ENCODE data around the gene STXBP1. TPM values are rescaled to one million over a fixed set of nuclear protein-coding genes. Genes with fewer than 3 reads are reported as not detected.

Gene STXBP1
- total and polyA plus RNA-seq, 8 donors, result 14.3 to 46.4 (median 22.0) TPM

DNA sequence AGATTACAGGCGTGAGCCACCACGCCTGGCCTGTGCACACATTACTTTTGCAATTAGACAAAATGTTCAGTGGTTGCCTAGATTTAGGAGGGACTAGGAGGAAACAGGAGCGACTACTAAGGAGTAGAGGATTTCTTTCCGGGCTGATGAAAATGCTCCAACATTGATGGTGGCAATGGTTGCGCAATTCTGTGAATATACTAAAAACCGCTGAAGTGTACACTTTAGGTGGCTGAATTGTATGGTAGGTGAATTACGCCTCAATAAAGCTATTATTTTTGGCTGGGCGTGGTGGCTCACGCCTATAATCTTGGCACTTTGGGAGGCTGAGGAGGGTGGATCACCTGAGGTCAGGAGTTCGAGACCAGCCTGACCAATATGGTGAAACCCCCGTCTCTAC, 46.8 kb upstream of the STXBP1 start:
- ATAC-seq, result no peak
- peaks cover 0 to 6% (median 0%) of the 10 kb centered on the region in 3 donors for H3K36me3 ChIP-seq
- DNase-seq, result peak in 1 of 6 donors; percentile 9
- no peaks in the 10 kb centered on the region for H3K9me3 ChIP-seq
- intact Hi-C loops (cut with DNase I), result no loop called here
- FAIRE-seq, result no peak
- no peak overlapping the region for H3K4me3 ChIP-seq
- WGBS, 2 donors, result 75 to 82% methylated on average over 11 of the region's 11 CpGs
- H3K4me1 ChIP-seq, result peaks cover 11 to 50% (median 42%) of the 10 kb centered on the region in 3 donors
- H3K27me3 ChIP-seq, result no peaks in the 10 kb centered on the region
- H3K27ac ChIP-seq, result no peak overlapping the region
- TF ChIP-seq CTCF (IDR thresholded peaks at IDR 0.05), result no peak

DNA sequence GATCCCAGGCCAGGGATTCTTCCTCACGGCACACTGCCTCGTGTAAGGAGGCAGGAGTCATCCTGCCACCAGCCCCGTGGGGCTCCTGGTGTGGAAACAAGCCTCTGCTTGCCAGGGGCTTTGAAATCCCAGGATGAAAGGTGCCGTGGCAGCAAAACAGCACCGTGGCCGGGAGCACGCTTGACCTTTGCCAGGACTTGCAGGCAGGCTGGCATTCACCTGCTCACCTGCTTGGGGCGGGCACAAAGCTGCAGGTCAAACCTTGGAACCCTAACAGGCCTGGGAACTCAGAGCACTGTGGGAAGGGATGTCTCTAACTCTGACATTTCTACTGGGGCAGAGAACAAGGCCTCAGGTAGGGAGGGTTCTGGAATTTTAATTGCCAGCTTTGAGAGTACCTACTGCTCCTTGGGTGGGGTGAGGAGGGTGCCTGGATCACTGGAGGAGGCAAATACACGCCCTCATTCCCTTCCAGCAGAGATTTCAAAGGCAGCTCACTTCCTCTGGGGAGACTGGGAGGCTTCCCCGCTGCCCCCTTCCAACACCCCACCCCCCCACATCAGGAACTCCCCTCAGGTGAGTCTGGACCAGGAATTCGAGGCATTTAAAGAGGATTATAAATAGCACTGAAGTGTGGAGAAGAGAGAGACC, 45.6 kb upstream of the STXBP1 start:
- no peak for FAIRE-seq
- intact Hi-C loops (cut with DNase I), result no loop called here
- H3K4me3 ChIP-seq, result peak overlapping the region in 3 of 4 donors; percentile 95 to 99 (median 98)
- WGBS, 2 donors, result 6 to 8% methylated on average over 11 of the region's 11 CpGs
- H3K27ac ChIP-seq, result peak overlapping the region; percentile 84 to 90 (median 87)
- DNase-seq, result peak in 2 of 6 donors; percentile 24 to 48
- peak in 1 of 4 donors; percentile 2 for ATAC-seq
- no peaks in the 10 kb centered on the region for H3K9me3 ChIP-seq
- H3K27me3 ChIP-seq, result no peaks in the 10 kb centered on the region
- H3K36me3 ChIP-seq, result no peaks in the 10 kb centered on the region
- H3K4me1 ChIP-seq, result peaks cover 15 to 45% (median 32%) of the 10 kb centered on the region in 3 donors
- no peak for TF ChIP-seq CTCF (IDR thresholded peaks at IDR 0.05)

DNA sequence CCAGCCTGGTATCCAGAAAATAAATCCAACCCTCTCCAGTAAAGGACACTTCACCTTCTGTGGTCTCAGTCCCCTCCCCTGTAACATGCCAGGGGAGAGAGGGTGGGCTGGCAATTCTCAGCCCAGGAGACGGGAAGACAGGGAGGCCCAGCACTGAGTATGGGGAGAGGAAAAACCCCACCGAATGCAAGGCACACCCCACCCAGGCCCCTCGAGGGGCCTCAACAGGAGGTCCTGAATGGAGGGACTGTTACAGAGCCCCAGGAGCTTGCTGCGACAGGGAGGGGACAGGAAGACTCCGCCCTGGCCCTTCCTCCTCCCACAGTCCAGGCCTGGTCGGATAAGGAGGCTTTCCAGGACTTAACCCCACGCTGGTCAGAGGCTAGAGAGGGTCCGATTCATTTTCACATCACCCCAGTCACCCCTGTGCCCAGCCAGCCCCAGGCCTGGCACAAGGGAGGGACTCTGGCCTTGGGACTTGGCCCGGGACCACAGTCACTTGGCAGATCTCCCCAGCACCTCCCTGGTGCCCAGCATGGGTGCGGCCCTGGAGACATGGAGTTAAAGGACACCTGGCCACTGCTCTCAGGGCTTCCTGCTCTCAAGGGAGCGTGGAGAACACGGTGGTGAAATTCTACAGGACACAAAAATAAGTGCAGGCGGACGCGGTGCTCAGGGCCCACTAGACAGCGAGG, 44.9 kb upstream of the STXBP1 start:
- no peaks in the 10 kb centered on the region for H3K27me3 ChIP-seq
- ATAC-seq, result peak; percentile 59 to 67 (median 64)
- H3K4me1 ChIP-seq, result peaks cover 15 to 39% (median 26%) of the 10 kb centered on the region in 3 donors
- intact Hi-C loops (cut with DNase I), result no loop called here
- peak; percentile 77 to 91 (median 82) for DNase-seq
- no peak for FAIRE-seq
- H3K27ac ChIP-seq, result peak overlapping the region; percentile 84 to 90 (median 87)
- no peak for TF ChIP-seq CTCF (IDR thresholded peaks at IDR 0.05)
- 1% methylated on average over 16 of the region's 16 CpGs for WGBS, 2 donors
- no peaks in the 10 kb centered on the region for H3K36me3 ChIP-seq
- peak overlapping the region; percentile 92 to 99 (median 96) for H3K4me3 ChIP-seq
- H3K9me3 ChIP-seq, result no peaks in the 10 kb centered on the region

GRCh38 chr9:127567730-127568617, 44.1 kb upstream of the STXBP1 start:
- whole genome bisulfite sequencing, 2 donors, result 2% methylated on average over 36 of the region's 36 CpGs
- no peaks in the 10 kb centered on the region for H3K9me3 ChIP-seq
- ATAC-seq (peak; percentile 1 to 39 (median 10)), DNase-seq (peak; percentile 46 to 88 (median 64)), FAIRE-seq (no peak)
- peaks cover 19 to 39% (median 26%) of the 10 kb centered on the region in 3 donors for H3K4me1 ChIP-seq
- no peaks in the 10 kb centered on the region for H3K27me3 ChIP-seq
- intact Hi-C loops (cut with DNase I), result no loop called here
- peak overlapping the region; percentile 84 to 90 (median 87) for H3K27ac ChIP-seq
- no peak for TF ChIP-seq CTCF (IDR thresholded peaks at IDR 0.05)
- H3K4me3 ChIP-seq, result peak overlapping the region; percentile 92 to 99 (median 96)
- no peaks in the 10 kb centered on the region for H3K36me3 ChIP-seq

Data from pancreas (tissue), 10 donors.